Measurements from ENCODE around the gene NT5C. TPM values are rescaled to one million over a fixed set of nuclear protein-coding genes. Genes with fewer than 3 reads are reported as not detected.

The NT5C gene
- 100 to 1,000 TPM; 162 to 247 (median 208) TPM for total RNA-seq

DNA sequence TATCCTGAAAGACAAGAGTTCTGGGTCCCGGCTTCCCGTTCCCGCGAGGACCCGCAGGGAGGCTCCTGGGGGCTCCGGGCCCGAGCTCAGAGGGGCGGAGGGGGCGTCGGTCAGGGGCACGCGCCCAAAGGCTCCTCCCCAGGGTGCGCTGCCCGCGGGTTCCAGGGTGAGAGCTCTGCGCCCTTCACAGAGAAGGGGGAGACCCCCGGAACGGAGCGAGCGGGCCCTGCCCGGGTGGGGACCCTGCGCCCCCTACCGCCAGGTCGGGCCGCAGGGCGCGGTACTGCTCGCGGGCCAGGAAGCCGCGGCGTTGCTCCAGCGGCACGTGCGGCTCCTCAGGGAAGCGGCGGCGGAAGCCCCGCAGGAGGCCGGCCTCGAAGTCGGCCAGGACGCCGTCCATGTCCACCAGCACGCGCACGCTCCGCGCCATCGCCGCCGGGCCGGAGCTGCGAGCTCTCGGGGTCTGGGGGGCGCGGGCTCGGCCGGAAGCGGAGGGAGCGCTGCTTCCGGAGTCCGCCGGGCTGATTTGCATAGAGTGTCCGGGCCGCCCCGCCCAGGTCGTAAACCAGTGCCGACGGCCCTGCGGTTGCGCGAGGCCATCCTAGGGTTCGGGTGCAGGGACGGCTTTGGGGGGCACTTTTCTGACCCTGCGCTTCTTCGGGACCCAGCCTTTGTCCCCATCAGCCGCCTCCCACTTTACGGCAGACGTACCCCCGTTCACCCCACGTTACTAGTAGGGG, at the start of gene NT5C:
Gene NT5C, minus strand, starts transcription at position 465 of the 740 bp plus-strand sequence. Its CDS starts 35 bp downstream, at position 430.
- intact Hi-C loops (cut with DNase I; ENCODE audit: low total_unique reads) = no loop called here
- H3K27me3 ChIP-seq = no peaks in the 10 kb centered on the region
- TF ChIP-seq, protein P1, sequence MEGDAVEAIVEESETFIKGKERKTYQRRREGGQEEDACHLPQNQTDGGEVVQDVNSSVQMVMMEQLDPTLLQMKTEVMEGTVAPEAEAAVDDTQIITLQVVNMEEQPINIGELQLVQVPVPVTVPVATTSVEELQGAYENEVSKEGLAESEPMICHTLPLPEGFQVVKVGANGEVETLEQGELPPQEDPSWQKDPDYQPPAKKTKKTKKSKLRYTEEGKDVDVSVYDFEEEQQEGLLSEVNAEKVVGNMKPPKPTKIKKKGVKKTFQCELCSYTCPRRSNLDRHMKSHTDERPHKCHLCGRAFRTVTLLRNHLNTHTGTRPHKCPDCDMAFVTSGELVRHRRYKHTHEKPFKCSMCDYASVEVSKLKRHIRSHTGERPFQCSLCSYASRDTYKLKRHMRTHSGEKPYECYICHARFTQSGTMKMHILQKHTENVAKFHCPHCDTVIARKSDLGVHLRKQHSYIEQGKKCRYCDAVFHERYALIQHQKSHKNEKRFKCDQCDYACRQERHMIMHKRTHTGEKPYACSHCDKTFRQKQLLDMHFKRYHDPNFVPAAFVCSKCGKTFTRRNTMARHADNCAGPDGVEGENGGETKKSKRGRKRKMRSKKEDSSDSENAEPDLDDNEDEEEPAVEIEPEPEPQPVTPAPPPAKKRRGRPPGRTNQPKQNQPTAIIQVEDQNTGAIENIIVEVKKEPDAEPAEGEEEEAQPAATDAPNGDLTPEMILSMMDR (IDR thresholded peaks at IDR 0.05) = peak; percentile 55 to 88 (median 71)
- peak in 2 of 3 donors; percentile 84 to 90 for TF ChIP-seq POLR2AphosphoS5 (IDR thresholded peaks at IDR 0.05)
- TF ChIP-seq POLR2A (IDR thresholded peaks at IDR 0.05) = peak; percentile 71
- TF ChIP-seq EP300 (IDR thresholded peaks at IDR 0.05; ENCODE audit: low read depth) = no peak
- in situ Hi-C loops (cut with MboI; ENCODE audit: low pct_ligation_motif_present in 1 of 4, low pct_unique_long_range_greater_than_20kb in 1 of 4, low sequenced_read_pairs in 3 of 4) = no loop called here
- H3K4me3 ChIP-seq = peak within 1 kb of the TSS; percentile 34 to 94 (median 77)
- H3K36me3 ChIP-seq = no peaks in the 10 kb centered on the region
- H3K9me3 ChIP-seq = no peaks in the 10 kb centered on the region
- peaks cover 0 to 49% (median 24%) of the 10 kb centered on the region in 4 donors for H3K4me1 ChIP-seq
- DNase-seq = peak; percentile 90
- WGBS, 2 donors (ENCODE audit: low coverage in 1 of 2) = 0 to 10% methylated on average over 2 to 42 of the region's 82 CpGs
- peak within 1 kb of the TSS; percentile 90 to 98 (median 95) for H3K27ac ChIP-seq

DNA sequence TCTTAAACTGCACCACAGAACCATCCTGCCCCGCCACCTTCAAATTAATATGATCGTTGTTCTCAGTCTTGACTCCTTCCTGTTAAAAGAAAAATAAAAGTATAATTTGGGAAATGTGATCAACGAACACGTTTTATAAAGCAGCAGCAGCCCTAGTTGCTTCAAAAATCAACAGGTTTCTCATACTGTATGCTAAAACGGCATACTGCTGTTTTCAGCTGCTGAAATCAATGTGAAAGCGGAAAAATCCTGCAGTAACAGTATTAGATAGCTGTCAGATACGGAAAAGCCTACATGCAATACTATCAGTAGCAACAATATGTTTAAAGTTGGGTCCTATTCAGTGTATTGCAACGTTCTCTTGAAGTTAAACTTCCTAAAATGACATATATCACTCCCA, 49.6 kb upstream of the NT5C start:
- Histone ChIP-seq H3K27ac (peak overlapping the region; percentile 99 to 100 (median 100)), H3K36me3 (peaks cover 0 to 22% (median 5%) of the 10 kb centered on the region in 4 donors), H3K9me3 (no peaks in the 10 kb centered on the region), H3K4me1 (peaks cover 8 to 33% (median 12%) of the 10 kb centered on the region in 4 donors), H3K4me3 (peak overlapping the region; percentile 90 to 98 (median 95)), H3K27me3 (no peaks in the 10 kb centered on the region)
- in situ Hi-C loops (cut with MboI; ENCODE audit: low pct_ligation_motif_present in 1 of 4, low pct_unique_long_range_greater_than_20kb in 1 of 4, low sequenced_read_pairs in 3 of 4) (loop anchor here in 1 of 4 donors (25.0 kb wide), 1 partner anchor 219 kb away; the partner anchor contains the start of gene HID1), intact Hi-C loops (cut with DNase I; ENCODE audit: low total_unique reads) (no loop called here)
- DNase-seq = no peak
- 10 to 13% methylated on average over 7 to 8 of the region's 8 CpGs for WGBS, 2 donors (ENCODE audit: low coverage in 1 of 2)
- no peak for TF ChIP-seq POLR2AphosphoS5 (IDR thresholded peaks at IDR 0.05)
- TF ChIP-seq, protein P1 (IDR thresholded peaks at IDR 0.05) = no peak
- no peak for TF ChIP-seq EP300 (IDR thresholded peaks at IDR 0.05; ENCODE audit: low read depth)
- TF ChIP-seq POLR2A (IDR thresholded peaks at IDR 0.05) = no peak

DNA sequence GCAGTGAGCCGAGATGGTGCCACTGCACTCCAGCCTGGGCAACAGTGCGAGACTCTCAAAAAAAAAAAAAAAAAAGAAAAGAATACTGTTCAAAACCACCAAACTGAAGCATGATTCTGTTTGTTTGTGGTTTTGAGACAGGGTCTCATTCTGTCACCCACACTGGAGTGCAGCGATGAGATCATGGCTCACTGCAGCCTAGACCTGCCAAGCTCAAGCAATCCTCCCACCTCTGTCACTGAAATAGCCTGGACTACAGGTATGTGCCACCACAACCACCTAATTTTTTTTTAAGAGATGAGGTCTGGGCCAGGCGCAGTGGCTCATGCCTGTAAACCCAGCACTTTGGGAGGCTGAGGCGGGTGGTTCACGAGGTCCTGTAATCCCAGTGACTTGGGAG, 46.9 kb upstream of the NT5C start:
- intact Hi-C loops (cut with DNase I; ENCODE audit: low total_unique reads) = no loop called here
- Histone ChIP-seq H3K4me3 (no peak overlapping the region), H3K27ac (no peak overlapping the region), H3K36me3 (peaks cover 0 to 49% (median 21%) of the 10 kb centered on the region in 4 donors), H3K27me3 (no peaks in the 10 kb centered on the region), H3K4me1 (peaks cover 8 to 30% (median 11%) of the 10 kb centered on the region in 4 donors), H3K9me3 (no peaks in the 10 kb centered on the region)
- WGBS, 2 donors (ENCODE audit: low coverage in 1 of 2) = 89% methylated on average over 6 of the region's 6 CpGs; no CpG with 5 or more reads in 1 of the 2 donors
- DNase-seq = no peak
- in situ Hi-C loops (cut with MboI; ENCODE audit: low pct_ligation_motif_present in 1 of 4, low pct_unique_long_range_greater_than_20kb in 1 of 4, low sequenced_read_pairs in 3 of 4) = loop anchor here in 3 of 4 donors (10.0 to 25.0 kb wide), 2 partner anchors 64 to 216 kb away; partner anchors contain the start of gene HID1 (in 1 of the 3)
- TF ChIP-seq POLR2AphosphoS5 (IDR thresholded peaks at IDR 0.05) (no peak), EP300 (IDR thresholded peaks at IDR 0.05; ENCODE audit: low read depth) (no peak), POLR2A (IDR thresholded peaks at IDR 0.05) (no peak)
- TF ChIP-seq, protein P1 (IDR thresholded peaks at IDR 0.05) = no peak

DNA sequence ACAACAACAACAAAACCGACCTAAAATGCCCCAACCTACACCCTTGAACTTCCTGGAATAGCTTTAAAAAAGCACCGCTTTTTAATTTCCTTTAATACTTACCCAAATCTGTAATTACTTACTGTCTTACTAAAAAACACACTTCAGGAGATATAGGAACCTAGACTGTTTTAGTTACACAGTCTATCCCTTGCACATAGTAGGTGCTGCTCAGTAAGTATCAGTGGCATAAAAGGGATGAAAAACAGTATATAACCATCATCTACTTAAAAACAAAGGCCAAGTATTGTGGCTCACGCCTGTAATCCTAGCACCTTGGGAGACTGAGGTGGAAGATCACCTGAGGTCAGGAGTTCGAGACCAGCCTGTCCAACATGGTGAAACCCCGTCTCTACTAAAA, 45.1 kb upstream of the NT5C start:
- Histone ChIP-seq H3K9me3 (no peaks in the 10 kb centered on the region), H3K4me3 (no peak overlapping the region), H3K36me3 (peaks cover 1 to 59% (median 26%) of the 10 kb centered on the region in 4 donors), H3K27me3 (no peaks in the 10 kb centered on the region), H3K27ac (no peak overlapping the region), H3K4me1 (peaks cover 5 to 26% (median 11%) of the 10 kb centered on the region in 4 donors)
- WGBS, 2 donors (ENCODE audit: low coverage in 1 of 2) = 65 to 85% methylated on average over 2 to 5 of the region's 5 CpGs
- intact Hi-C loops (cut with DNase I; ENCODE audit: low total_unique reads) = no loop called here
- TF ChIP-seq POLR2AphosphoS5 (IDR thresholded peaks at IDR 0.05) = no peak
- TF ChIP-seq POLR2A (IDR thresholded peaks at IDR 0.05) = no peak
- in situ Hi-C loops (cut with MboI; ENCODE audit: low pct_ligation_motif_present in 1 of 4, low pct_unique_long_range_greater_than_20kb in 1 of 4, low sequenced_read_pairs in 3 of 4) = loop anchor here in 3 of 4 donors (10.0 to 25.0 kb wide), 2 partner anchors 62 to 214 kb away; partner anchors contain the start of gene HID1 (in 1 of the 3)
- no peak for DNase-seq

Data from transverse colon (tissue), 4 donors.